Stimulated activated CD4-positive, alpha-beta T cell treated with anti-CD3 and anti-CD28 coated beads, Interleukin-2, amount 100 ng/mL, for 24 hours (primary cell): ENCODE data around the gene PRRT3.
A peak's percentile ranks its signal among the peaks of the same experiment; 100 is the strongest.
"Not testable (repeated sequence)": the region's sequence is repeated elsewhere in the genome, so short reads cannot be mapped to it uniquely, and the experiment has no call there.

Experiments used
- DNase-seq, 2 donors: peaks; one replicate each; pipeline ENCODE4 v3.0.0-alpha.2; 2020

PRRT3 gene

DNA sequence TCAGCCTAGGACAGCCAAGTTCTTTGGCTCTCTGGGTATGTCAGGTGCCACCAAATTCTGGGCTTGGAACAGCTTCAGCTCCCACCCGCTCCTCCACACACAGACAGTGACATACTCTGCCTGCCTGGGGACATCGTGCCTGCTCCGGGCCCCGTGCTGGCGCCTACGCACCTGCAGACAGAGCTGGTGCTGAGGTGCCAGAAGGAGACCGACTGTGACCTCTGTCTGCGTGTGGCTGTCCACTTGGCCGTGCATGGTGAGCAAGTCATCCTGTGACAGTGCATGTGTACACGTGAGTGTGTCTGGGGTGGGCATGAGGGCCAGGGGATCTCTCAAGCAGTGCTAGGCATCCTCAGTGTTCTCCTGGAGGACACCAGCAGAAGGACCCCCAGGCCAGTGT, 34.4 kb downstream of the PRRT3 start:
- no peak for DNase-seq

DNA sequence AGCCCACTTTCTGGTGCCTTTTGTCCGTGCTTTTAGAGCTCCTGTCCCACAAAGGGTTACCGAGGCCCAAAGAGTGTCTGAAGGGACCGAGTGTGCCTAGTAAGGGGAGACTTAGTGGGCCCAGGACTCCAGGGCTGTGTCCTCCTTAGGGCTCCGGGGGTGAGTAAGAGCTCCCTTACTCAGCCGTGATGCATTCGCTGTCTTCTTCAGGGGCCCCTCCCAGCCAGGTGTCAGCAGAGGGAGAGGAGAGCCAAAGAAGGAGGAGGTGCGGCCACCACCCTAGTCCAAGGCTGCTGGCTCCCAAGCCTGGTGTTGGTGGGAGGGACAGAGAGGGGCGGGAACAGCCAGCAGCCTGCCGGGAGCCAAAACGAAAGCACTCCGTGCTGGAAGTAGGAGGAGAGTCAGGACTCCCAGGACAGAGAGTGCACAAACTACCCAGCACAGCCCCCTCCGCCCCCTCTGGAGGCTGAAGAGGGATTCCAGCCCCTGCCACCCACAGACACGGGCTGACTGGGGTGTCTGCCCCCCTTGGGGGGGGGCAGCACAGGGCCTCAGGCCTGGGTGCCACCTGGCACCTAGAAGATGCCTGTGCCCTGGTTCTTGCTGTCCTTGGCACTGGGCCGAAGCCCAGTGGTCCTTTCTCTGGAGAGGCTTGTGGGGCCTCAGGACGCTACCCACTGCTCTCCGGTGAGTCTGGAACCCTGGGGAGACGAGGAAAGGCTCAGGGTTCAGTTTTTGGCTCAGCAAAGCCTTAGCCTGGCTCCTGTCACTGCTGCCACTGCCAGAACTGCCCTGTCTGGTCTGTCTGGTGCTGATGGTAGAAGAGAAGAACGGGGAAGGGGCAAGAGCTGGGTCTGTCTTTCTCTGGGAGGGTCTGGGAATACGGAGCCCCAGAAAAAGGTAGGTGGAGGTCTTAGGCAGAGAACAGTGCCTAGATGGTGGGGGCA, 35.2 kb downstream of the PRRT3 start, which contains the start of gene IL17RC:
IL17RC (plus strand) TSS at position 365 of the 947 bp plus-strand sequence; CDS start at position 583, 218 bp downstream.
- DNase-seq: peak; percentile 47 to 54

DNA sequence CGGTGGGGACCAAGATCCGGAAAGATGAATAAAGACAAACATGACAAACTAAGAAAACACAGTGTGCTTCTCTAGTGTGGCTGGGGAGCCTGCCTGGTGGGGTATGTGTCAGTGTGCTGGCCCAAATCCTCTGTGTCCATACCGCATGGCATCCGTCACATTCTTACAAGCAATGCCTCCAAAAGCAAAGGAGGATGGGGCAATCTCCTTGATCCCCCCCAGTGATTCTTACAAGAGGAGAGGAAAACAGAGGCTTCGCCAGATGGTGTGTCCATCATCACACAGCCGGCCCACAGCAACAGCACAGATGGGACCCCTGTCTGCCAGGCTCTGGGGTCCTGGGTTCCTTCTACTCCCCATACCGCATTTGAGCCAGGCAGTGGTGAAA, 35.9 kb downstream of the PRRT3 start:
- DNase-seq: no peak

DNA sequence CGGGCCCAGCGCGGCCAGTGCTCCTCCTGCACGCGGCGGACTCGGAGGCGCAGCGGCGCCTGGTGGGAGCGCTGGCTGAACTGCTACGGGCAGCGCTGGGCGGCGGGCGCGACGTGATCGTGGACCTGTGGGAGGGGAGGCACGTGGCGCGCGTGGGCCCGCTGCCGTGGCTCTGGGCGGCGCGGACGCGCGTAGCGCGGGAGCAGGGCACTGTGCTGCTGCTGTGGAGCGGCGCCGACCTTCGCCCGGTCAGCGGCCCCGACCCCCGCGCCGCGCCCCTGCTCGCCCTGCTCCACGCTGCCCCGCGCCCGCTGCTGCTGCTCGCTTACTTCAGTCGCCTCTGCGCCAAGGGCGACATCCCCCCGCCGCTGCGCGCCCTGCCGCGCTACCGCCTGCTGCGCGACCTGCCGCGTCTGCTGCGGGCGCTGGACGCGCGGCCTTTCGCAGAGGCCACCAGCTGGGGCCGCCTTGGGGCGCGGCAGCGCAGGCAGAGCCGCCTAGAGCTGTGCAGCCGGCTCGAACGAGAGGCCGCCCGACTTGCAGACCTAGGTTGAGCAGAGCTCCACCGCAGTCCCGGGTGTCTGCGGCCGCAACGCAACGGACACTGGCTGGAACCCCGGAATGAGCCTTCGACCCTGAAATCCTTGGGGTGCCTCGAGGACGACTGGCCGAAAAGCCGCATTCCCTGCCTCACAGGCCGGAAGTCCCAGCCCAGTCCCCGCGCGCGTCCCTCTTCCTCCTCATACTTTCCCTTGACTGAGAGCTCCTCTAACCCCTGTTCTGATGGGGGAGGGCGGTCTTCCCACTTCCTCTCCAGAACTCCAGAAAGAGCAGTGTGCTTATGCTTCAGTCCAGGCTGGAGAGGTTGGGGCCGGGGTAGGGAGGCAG, 36.7 kb downstream of the PRRT3 start:
- peak; percentile 35 to 58 for DNase-seq

DNA sequence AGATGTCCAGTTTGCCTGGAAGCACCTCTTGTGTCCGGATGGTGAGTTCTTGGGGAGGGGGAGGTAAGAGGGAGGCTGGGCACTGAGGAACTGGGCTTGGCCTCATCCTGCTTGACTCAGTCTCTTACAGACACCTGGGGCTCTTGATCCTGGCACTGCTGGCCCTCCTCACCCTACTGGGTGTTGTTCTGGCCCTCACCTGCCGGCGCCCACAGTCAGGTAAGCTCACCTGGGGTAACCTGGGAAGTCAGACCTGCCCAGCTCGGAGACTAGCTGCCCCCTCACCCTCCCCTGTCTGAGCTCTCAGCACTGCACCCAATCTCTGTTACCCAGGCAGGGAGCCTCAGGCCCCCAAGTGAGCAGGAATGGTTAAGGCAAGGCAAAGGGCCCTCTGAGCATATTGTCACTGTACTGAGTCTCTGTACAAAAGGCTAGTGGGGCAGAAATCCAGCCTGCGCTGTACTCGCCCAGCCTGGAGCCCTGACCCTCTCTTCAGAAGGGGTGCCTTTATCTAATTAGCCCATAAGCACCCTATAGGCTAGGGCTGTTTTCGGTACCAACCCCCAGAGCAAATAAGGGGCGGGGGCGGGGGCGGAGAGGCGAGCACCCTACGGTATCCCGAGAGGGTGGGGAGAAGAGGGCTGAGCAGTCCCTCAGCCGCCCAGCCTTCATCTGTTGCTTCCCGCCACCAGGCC, 37.5 kb downstream of the PRRT3 start:
- no peak for DNase-seq

DNA sequence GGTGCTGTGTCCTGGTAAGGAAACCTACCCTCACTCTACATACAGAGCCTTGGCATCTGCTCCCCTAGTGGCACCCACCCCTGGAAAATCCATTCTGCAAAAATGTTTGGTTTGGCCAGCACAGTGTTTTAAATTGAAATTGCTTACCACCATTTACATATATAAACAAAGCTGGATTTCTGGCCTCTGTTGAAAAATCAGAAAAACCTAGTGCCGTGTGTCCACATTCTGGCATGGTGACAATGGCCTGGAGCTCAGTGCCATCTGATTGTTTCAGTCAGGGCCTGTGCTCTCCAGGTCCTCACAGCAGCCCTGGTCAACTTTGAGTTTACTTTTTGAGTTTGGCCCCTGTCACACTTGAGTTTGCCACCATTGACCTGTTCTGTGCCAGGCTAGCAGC, 38.2 kb downstream of the PRRT3 start:
- DNase-seq: no peak

DNA sequence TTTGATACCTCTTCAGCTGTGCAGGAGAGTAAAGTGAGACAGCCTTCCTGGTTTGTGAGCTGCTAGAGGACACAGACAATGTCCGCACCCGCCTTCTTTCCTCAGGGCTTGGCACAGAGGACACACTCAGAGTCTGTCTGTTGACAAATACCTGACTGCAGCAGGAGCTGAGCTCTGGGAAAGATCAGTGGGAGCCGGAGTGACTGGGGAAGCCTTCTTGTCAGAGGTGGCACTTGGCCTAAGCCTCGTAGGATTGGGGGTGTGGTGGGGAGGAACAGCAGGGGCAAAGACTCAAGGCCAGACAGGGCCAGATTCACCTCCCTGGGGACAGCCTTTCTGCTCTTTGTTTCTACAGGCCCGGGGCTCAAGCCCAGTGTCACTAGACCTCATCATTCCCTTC, 38.6 kb downstream of the PRRT3 start:
- DNase-seq: no peak

DNA sequence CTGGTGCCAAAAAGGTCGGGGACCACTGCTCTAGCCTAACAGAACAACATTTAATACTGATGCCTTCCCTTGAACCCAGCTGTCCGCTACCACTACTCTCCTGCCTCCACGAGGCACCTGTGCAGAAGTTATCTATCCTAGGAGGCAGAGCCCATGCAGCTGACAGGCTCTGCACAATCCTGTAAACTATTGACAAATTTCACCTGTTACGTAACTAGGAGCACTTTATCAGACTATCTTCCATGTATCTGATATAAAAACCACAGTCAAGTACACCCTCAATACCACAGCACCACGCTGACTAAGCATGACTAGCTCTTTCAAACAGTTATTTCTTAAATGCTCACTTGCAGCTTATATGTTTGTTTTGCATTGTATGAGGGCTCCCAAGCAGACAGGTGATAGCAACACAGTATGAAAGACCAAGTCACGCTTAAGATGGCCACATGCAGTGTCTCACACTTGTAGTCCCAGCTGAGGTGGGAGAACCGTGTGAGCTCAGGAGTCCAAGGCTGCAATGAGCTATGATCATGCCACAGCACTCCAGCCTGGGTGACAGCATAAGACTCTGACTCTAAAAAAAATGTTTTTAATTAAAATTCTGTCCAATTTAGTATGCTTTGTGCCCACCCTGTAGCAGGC, 39.8 kb downstream of the PRRT3 start:
- DNase-seq: peak in 1 of 2 donors; percentile 46

DNA sequence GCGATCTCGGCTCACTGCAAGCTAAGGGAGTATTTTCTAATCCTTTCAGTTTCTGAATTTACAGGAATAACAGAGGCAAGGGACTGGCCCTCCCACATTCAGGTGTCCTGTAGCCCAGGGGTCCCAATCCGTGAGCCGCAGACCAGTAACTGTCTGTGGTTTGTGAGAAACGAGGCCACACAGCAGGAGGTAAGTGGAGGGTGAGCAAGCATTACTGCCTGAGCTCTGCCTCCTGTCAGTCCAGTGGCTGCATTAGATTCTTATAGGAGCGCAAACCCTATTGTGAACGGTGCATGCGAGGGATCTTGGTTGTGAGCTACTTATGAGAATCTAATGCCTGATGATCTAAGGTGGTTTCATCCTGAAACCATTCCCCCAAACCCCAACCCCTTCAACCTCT, 40.3 kb downstream of the PRRT3 start:
- no peak for DNase-seq

DNA sequence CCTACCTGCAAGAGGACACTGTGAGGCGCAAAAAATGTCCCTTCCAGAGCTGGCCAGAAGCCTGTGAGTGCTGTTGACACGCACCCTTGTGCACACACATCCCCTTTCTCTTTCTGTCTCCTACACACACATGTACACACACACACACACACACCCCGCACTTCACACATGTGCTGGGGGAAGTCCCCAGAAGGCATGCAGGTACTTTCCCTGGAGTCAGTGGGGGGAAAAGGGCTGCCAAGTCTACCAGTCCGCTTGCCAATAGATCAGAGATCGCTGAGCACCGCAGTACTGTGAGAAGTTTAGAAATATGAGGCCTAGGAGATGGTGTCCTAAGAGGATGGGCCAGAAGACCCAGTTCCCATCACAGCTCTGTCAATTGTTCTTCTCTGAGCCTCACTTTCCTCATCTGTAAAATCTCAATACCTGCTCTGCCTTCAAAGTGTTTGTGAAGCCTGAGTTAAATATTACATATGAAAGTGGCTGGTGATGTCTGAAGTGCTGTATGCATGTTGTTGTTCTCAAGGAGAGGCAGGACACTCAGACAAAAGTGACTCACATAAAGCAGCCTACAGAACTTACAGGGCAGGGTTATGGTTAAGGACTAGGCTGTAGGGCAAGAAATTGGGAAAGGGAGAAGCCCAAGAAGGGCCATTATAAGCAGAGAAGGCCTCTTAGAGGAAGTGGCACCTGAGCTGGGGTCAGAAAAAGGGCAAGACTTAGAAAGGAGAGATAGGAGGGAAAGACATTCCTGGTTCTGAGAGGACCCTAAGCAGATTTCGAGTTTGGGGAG, 42.8 kb downstream of the PRRT3 start:
- DNase-seq: peak in 1 of 2 donors; percentile 47

DNA sequence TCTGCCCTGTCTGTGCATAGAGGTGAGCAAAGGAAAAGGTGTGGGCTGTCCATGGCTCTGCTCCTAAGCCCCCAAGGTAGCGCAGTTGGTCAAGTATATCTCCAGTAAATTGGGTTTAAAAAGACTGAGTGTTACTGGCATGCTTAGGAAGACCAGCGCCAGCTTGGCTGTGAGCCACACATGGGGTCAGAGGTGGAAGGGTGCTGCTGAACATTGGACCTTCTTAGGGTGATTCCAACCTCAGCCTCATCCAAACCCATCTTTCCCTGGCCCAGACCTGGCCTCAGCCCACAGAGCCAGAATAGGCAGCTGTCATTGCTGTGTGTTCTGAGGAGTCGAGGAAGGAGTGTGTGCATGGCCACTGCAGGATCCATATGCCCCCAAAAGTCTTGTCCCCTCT, 43.9 kb downstream of the PRRT3 start:
- DNase-seq: no peak

DNA sequence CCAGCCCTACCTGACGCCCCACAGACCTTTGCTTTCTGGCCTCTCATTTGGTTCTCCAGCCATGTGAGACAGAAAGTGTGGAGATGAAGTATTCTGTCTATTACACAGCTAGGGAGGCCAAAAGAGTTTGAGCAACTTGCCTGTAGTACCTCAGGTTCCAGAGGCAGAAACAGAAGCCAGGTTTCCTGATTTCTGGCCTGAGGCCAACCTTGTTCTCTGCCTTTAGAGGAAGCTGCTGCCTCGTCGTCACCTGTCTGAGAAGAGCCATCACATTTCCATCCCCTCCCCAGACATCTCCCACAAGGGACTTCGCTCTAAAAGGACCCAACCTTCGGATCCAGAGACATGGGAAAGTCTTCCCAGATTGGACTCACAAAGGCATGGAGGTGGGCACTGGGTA, 45.7 kb downstream of the PRRT3 start:
- no peak for DNase-seq

DNA sequence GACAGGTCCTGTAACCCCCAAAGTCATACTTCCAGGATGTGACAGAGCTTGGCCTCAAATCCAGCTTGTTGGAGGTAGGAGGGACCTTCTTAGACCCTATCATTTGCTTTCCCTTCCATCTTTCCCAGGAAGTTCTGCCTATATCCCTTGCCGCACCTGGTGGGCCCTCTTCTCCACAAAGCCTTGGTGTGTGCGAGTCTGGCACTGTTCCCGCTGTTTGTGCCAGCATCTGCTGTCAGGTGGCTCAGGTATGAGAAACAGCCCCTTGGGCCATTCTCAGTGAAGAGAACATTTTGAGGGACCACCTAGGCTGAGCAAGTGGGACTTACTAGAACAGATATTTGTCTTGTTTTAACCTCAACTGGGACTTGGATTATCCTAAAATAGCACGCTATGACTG, 48.3 kb downstream of the PRRT3 start:
- DNase-seq: no peak

DNA sequence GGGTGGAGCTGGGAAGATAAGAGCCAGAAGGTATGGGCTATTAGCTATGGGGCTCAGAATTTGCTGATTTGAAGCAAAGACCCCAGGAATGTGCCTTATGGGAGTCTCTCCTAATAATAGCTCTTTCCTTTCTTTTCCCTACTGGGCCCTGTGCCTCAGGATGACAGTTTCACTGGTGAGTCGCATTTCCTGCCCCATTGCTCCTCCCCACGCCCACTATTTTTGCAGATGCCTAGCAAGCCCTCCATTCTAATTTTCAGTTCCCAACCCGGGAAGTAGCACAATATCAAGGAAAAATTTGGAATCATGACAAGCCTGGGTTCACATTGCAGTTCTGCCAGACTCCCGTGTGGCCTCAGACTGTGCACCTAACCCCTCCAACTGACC, 49.0 kb downstream of the PRRT3 start:
- no peak for DNase-seq

DNA sequence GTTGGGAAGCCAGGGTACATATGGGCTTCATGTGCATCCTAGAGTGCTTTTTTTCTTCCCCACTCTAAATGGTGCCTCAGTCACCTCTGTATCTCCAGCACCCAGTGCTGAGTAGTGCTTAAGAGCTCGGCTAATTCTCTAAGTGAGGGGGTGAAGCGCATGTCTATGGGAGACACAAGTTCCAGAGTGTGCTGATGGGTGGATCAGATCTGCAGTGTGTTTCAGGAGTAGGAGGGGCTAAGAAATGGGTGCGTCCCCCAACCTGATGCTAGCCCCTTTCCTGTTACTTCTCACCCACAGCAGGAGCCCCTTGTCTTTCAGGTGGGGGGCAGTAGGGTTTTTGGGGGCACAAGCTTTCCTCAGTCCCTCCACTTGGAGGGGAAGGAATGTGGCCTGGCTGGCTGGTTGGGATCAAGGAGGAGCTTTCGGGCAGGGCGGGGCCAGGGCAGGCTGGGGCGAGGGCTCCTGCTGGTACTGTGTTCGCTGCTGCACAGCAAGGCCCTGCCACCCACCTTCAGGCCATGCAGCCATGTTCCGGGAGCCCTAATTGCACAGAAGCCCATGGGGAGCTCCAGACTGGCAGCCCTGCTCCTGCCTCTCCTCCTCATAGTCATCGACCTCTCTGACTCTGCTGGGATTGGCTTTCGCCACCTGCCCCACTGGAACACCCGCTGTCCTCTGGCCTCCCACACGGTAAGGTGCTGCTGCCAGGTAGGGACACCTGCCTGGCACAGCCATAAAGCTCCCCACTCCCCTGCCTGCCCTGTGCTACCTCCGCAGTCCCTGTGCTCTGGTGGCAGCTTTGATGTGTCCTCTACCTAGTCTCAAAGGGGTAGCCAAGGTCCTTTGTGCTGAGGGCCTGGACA, 49.6 kb downstream of the PRRT3 start, which contains the start of gene IL17RE:
IL17RE (plus strand) TSS at position 477 of the 866 bp plus-strand sequence; CDS start at position 562, 85 bp downstream.
- DNase-seq: no peak

DNA sequence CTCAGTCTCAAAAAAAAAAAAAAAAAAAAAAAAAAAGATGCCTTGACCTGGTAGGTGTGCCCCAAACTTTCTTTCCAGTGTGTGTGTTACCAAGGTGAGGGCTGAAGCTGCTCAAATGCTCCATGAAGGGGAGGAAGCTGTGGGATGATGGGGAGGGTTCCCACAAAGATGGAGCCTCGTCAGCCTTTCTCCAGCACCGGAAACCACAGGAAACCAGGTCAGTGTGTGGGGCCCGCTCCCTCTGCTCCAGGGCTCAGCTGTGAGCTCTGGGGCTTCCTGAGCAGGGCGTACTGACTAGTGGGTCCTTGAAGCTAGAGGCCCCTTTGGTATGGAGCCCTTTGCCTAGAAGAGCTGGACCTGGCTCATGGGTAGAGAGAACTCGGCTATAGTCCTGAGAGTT, 50.2 kb downstream of the PRRT3 start:
- DNase-seq: peak; percentile 45 to 48

DNA sequence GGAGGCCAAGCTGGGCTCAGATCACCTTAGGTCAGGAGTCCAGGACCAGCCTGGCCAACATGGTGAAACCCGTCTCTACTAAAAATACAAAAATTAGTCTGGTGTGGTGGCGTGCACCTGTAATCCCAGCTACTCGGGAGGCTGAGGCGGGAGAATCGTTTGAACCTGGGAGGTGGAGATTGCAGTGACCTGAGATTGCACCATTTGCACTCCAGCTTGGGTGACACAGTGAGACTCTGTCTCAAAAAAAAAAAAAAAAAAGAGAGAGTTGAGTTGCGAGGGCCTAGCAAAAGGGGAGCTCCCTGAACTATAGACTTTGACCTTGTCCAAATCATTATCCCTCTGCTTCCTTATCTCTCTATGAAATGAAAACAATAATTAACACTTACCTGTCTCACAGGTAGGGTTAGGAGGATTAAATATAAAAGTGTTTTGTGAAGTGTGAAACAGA, 51.2 kb downstream of the PRRT3 start:
- not testable (repeated sequence) for DNase-seq

DNA sequence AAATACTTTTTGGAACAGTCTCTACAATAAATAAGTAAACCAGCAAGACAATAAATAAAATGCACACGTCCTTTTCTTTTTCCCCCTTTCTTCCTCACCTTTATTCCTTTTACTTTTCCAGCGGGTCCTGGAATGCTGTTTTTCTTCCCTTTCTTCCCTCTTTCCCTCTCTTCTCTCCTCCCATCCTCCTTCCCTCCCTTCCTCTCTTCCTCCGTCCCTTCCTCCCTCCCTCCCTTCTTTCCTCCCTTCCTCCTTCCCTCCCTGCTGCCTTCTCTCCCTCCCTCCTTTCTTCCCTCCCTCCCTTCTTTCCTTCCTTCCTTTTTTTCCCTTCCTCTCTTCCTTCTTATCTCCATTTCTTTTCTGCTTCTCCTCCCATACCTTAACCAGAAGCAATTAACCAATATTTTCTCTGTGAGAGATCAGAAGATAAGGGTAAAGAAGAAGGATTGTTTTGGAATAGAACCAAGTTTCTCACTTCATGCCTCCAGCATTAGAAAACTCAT, 52.9 kb downstream of the PRRT3 start:
- no peak for DNase-seq

DNA sequence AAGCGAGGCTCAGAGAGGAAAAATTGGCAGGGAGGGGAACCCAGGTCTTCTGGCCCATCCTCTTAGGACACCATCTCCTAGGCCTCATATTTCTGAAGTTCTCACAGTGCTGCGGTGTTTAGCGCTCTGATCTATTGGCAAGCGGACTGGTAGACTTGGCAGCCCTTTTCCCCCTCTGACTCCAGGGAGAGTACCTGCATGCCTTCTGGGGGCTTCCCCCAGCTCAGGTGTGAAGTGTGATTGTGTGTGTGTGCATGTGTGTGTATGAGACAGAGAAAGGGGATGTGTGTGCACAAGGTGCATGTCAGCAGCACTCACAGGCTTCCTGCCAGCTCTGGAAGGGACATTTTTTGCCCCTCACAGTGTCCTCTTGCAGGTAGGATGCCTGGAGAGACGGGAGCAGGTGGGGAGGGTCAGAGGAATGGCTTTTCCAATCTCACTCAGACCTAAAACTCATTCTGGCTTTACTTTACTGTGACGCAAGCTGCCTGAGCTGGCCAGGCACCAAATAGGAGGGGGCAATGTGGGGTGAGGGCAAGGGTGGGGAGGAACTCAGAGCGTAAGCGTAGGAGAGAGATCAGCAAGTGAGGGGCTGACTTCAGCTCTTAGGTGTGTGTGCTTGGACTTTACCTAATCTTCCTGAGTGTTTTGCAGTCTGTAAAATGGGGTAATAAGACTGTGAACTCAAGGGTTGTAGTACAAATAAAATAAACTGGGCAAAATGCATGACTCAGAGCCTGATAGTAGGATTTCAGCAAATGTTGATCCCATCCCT, 53.6 kb downstream of the PRRT3 start:
- DNase-seq: no peak
